Activated T-cell treated with anti-CD3 and anti-CD28 coated beads for 48 hours (primary cell): ENCODE results near the gene RGS3.
A peak's percentile ranks its signal among the peaks of the same experiment; 100 is the strongest.

Experiments
- DNase-seq: peaks from one replicate; pipeline ENCODE4 v3.0.0-alpha.2; 2020; ENCODE audit warnings: low read depth

Gene RGS3

DNA sequence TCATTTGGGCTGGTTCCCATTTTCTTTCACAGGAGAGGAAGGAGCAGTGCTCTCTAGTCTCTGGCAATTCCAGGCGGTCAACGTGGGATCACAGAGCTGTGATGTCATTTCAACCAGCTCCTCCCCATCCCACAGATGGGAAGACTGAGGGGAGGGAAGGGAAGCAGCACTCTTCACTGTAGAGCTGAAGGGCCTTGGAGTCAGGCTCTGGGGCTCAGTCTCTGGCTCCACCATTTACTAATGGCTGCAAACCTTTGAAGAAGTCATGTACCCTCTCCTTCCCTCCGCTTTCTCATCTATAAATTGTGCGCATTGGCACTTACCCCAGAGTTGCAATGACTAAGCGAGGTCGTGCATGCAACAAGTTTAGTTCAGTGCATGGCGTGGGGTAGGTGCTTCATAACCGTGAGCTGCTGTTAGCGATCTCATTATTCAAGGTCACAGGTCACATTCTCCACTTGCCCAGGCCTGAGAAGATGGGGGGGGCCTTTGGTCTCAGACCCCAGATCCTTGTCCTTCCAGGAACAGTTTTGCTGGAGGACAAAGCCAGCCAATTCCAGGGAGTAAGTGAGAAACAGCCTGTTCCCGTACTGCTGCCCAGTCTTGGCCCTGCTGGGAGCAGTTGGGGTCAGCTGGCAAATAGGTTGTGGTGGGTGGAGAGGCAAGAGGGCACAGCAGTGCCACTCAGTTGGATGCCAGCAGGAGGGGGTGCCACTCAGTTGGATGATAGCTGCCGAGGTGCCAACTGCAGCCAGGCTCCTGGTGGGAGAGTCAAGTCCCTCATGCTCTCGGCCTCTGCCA is 136.7 kb downstream of the RGS3 start:
- no peak for DNase-seq

DNA sequence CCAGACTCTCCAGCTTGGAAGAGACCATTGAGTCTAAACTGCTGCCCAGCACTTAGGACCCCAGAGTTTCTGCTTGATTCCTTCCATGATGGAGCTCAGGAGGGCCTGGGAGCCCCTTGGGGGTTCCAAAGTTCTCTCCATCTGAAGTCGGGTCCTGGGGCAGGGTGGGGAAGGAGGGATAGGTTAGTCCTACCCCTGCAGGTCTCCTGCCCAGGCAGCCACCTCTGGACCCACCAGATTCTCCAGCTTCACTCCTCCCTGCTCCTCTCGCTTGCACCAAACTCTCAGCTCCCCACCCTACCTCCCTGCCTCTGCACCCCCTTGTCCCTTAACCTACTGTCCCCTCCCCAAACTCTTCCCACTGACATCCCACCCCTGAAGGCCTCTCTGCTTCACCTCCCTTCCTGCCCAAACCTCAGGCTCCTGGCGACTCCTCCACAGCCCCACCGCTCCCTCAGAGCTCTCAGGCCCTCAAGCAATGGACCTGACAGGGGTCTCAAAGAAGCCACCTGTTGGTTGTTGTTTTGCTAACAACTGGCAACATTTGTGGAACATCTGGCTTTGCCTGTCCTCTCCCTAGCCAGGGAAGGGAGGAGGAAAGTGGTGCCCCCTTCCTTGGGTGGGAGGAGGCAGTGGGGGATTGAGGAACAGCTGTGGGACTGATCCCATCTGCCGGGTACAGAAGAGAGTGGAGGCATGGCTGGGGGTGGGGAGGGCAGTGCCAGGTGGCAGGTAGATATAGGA is 137.5 kb downstream of the RGS3 start:
- no peak for DNase-seq

DNA sequence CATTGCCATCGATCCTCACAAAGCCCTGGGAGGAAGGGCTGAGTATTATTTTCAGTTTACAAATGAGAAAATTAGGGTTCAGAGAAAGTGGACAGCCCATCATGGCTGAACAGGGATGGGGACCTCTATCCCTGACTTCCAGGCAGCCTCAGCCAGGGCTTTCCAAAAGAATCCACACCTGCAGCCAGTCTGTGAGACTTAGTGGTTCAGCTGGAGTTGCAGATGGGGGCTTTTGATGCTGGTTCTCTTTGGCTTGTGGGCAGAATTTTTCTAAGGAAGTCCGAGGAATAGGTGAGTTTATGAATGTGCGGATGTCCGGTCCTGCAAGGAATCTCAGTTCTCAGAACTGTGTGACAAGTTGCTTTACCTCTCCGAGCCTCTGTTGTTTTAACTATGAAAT is 138.1 kb downstream of the RGS3 start:
- no peak for DNase-seq

DNA sequence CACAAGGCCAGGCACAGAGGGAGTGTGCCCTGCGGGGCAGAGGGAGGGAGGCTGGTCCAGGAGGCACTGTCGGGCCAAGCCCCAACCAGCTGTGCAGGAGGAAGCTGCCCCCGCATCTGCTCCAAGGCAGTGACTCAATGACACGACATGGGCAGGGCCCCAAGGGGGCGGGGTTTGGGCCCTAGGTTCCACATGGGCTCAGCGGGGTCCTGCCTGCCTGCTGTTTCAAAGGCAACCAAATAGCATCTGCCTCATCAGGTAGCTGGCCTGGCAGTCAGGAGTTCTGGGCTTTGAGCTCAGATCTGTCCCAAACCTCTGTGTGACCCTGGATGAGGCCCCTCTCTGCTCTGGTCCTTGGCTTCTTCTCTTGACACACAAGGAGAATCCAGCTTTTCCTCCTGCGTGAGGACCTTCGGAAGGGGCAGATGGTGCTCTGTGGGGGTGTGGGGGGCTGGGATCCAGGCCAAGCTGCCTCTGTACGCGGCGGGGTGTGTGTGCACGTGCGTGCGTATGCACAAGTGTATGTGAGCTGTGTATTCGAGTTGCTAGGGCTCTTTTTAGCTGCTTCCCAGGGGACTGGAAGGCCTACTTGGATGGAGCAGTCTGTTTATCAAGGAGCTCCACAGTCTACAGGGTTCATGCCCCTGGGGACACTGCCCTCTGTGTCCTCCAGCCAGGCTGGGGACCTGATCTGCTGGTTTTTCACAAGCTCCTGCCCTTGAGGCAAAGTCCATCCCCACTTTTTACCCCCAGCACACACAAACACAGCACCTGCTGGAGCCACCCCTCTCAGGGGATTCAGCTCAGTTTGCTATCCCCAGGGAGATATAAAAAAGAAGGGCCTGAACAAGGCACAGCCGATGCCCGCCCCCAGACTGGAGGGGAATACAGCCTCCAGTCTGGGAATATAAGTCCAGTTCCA is 138.9 kb downstream of the RGS3 start:
- DNase-seq = peak; percentile 78

DNA sequence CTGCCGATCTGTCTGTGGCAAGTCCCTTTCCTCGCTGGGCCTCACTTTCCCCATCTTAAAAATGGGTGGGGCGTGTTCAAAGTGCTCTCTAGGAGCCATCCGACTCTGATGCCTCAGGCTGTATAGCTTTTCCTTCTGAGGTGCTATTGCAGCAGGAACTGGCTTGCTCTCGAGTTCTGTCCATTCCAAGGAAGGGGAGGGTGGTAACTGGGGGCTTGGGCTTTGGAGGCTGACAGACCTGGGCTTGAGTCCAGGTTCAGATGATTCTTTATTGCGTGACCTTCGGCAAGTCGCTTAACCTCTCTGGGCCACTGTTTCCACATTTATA is 139.5 kb downstream of the RGS3 start:
- no peak for DNase-seq

DNA sequence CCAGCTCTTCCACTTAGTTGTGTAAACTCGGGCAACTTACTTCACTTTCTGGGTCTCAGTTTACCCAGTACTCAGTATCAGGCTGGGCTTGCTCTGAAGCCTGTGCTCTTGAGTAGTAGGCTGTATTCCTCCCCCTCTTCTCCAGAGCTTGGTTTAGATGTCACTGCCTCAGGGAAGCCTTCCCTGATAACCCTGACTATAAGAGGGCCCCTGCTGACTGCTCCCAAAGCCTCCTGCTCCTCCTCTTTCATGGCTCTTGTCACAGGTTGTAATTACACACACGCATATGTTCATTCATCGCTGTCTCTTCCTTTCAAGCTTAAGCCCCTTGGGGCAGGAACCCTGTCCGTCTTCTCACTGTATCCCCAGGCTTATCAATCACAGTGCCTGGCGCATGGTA is 140.2 kb downstream of the RGS3 start:
- no peak for DNase-seq

DNA sequence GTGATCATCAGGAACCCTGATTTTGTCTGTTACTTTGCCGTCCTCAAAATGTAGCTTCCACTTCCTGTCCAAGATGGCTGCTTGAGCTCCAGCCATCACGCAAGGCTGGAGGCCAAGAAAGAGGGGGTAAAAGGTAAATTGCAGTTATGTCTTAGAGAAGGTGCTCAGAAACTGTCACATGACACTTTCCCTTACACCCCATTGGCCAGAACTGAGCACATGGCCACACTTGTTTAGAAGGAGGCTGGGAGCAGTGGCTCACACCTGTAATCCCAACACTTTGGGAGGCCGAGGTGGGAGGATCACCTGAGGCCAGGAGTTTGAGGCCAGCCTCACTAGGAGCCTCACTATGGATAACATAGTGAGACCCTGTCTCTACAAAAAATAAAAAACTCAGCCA is 140.9 kb downstream of the RGS3 start:
- no peak for DNase-seq

DNA sequence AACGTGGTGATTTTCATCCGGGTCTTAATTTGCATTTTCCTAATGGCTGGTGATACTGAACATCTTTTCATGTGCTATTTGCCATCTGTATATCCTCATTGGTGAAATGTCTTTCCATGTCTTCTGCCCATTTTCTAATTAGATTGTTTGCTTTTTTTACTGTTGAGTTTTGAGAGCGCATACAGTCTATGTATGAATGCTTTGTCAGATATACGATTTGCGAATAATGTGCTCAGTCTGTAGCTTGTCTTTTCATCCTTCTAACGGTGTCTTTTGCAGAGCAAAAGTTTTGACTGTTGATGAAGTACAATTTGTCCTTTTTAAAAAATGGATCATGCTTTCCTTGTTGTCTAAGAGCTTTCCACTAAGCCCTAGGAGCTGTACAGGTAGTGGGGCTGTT is 143.0 kb downstream of the RGS3 start:
- no peak for DNase-seq

DNA sequence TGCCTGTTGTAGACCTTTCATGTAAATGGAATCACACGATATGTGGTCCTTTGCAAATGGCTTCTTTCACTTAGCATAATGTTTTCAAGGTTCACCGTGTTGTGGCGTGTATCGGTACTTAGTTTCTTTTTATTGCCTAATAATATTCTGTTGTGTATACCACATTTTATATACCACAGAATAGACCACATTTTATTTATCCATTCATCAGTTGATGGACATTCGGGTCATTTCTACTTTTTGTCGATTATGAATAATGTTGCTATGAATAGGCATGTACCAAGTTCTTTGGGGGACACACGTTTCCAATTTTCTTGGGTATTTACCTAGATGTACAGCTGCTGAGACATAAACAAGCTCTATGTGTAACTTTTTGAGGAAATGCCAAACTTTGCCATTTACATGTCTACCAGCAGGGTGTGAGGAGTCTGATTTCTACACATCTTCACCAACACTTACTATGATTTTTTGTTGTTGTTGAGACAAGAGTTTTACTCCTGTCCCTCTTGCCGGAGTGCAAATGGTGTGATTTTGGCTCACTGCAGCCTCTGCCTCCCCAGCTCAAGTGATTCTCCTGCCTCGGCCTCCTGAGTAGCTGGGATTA is 144.7 kb downstream of the RGS3 start:
- no peak for DNase-seq

DNA sequence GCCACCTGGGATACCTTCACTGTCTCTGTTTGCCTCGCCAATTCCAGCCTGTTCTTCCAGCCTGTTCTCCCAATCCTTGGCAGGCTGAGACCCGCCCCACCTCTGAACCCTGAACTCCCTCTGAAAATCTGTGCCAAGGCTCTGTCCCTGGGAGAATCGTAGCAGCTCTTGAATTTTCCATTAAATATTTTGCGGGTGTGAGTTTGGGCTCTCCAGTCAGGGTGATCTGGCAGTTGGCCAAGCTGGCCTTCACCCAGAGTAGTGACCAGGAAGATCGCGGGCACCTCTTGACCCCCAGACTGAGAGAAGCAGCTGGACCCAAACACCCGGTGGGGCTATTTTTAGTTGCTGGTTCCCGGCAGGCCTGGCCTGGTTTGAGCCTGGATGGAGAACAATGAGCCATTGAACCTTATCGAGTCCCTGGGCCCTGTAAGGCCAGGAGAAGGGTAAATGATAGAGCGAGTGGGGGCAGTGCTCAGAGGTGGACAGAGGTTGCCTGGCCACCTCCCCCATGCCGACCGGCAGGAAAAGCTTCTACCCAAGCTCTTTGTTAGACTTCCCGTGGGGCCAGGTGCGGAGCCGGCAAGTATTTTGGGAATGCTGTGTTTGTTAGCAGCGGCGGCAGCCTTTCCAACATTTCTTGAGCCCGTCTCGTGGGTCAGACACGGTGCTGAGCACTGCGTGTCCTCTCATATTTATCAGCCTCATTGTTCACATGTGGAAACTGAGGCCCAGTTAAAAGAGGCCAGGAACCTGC is 146.2 kb downstream of the RGS3 start:
- DNase-seq = no peak

DNA sequence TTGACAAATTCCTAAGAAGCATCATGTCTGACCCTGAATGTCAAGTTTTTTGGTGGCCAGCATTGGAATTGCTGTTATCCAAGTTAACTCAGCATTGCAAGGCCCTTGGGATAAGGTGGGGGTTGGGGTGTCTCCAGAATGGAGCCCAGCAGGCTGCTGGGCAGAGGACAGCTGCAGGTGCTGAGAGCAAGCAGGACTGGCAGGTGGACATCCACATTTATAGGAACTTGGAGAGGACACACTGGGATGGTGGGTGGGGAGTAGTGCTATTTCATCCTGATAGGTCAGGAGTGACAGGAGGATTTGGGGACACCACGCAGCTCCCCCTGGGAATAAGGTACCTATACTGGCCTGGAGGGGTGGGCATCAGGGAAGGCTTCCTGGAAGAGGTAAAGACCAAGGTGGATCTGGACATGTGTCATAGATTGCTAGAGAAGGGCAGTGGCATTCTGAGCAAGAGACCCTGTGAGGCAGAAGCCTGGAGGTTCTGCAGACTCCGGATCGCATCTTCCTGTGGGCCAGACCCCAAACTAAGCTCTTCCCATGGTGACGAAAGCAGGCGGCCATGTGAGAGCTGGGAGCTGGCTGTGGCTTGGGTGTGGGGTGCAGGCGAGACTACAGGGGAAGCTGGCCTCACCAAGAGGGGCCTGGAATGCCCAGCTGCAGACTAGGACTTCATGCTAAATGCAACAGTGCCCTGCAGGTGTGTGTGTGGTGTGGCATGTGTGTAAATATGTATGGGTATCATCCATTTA is 148.1 kb downstream of the RGS3 start:
- no peak for DNase-seq

DNA sequence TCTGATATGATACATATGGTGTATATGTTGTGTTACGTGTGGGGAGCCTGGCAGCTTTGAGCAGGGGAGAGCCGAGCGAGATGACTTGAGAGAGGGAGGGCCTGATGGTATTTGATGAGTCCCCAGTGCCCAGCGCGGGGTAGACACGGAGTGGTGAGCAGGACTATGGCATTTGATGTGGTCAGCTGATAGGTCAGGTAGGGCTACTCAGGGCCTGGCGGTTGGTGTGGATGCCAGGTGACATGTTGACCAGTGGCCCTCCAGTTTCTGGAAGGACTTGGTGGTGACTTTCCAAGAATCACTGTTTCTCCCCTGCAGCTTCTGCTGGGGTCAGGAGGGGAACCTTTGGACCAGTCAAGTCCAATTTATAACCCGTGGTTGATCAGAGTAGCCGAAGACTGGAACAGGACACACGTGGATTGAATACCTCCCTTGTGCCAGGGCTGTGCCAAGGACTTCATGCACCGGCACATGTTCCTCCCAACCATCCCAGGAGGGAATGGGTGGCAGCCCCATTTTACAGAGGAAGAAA is 148.8 kb downstream of the RGS3 start:
- no peak for DNase-seq

DNA sequence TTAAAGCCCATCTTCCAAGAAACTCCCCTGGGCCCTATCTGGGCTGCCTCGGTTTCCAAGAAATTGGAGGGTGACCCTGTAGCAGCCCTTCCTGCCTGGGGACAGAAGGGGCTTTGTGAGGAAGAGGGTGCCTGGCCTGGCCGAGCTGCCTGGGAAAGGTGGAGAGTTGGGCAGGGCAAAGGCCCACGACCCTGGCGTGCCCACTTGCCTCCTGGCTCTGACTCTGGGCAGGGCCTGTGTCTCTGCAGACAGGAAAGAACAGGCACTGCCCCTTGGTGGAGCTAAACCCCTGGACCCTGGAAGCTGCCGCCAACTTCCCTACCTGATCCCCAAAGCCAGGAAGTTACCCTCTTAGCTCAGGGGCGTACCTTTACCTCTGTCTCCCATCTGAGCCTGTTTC is 149.3 kb downstream of the RGS3 start:
- DNase-seq = no peak

DNA sequence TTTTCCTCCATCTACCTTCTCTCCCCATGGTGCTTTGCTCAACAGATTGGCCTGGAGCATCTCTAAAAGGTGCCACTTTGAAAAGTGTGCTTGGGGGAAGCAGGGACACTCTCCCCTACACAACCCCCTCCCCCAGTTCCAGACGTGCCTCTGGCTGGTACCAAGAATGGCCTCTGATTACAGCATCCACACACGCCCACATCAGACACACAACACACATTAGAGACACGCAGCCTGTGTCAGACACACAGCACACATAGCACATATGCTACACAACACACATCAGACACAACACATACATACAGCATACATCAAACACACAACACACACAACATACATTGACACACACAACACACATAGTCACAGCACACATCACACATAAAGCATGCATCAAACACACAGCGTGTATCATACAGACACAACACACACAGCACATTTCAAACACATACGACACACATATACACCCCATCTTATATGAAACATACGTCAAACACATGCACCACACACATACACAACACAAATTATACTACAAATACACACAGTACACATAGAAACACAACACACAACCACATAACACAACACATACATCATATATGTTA is 150.4 kb downstream of the RGS3 start:
- no peak for DNase-seq

DNA sequence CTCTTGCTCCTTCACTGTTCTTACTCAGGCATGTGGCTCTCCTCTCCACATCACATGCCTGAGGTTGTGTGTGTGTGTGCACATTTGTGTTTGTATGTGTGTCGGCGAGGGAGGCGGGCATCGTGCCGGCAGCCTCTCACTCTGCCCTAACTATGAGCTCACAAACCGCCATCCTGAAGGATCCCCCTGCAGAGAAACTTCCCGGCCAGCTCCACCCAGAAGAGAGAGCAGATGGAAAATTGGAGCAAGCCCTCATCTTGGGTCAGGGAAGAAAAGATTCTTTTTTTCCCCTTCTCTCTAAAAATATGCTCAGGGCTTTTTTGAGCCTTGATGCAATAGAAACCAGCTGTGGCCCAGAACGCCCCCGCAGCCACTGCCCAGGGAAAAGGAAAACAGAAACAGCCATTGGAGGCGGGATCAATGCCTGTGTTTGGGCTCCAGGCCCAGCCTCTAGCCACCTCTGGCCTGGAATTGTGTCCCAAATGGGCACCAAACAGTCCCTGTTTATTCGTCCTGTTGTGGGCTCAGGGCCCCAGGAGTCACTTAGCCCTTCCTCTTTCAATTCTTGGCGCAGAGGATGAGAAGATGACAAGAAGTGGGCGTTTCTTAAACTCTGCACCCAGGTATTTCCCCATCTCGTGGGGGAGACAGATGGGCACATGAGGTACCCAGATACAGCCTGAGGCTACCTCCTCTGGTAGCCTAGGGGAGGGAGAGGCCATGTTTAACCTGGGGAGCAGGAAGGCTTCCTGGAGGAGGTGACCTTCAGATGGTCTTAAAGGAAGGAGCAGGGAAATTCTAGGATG is 151.5 kb downstream of the RGS3 start:
- no peak for DNase-seq

DNA sequence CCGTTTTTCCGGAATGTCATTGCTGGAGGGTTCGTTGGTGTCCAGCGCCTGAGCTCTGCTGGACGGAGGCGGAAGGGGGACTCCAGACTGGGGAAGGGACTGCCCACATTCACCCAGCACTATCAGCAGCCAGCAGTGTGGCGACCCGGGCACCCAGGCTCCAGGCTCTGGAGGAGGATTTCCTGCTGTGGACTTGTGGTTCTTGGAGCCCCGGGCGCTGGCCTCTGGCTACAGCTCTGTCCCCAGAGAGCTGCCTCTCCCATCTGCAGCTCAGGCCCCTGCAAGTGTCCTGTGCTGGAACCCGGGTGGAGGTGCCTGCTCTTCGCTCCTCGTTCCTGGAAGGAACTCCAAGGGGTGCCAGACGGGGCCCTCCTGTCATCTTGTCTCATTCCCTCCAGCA is 152.6 kb downstream of the RGS3 start:
- no peak for DNase-seq

DNA sequence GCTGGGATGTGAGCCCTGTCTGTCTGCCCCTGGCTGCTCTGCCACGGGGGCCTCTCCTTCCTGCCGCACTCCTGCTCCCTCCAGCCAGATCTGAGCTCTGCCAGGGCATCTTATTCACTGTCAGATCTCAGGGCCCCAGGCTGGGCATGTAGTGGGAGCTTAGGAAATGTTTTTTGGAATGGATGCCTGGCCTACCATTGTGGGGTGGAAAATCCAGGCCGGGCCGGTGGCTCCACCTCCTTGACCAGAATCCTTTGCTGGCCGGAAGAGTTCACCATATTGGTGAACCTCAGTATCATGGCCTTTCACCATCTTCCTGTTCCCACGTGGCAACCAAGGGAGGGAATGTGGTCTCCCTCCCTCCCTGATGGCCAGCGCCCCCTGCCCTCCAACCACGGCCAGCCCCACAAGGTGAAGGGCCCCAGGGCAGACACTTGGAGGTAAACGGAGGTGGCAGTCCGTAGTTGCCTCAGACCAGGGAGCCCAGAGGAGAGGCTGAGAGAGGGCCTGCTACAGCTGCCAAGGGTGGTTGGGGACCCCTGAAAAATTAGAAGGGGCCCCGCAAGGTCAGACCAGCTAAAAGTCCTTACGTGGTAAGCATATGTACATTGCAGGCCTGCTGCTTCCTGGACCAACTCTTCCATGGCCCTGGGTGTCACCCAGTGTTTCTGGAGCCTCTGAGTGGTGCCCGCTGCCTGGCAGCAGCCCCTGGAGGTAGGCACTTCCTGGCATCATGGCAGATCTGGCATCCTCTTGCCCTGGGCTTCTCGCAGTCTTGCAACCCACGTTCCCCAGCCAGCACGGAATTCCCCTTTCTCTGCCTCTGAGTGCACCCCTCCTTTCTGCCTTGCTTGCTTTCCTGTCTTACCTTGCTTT is 153.3 kb downstream of the RGS3 start:
- no peak for DNase-seq

DNA sequence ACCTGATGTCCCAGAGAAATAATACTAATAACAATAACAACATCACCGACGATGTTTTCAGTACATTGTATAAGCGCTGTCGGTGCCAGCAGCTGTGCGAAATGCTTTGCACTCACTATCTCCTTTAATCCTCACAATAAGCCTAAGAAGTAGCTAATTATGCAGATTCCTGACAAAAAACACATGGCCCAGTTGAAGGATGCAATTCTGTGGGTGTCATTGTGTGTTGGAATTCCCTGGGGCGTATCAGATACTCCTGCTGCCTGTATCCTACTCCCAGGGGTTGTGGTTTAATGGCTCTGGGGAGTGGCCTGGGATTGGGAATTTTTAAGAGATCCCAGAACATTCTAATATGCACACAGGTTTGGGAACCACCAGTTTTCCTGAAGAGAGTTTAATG is 154.0 kb downstream of the RGS3 start:
- DNase-seq = no peak
